Ascending aorta (tissue), 2 donors: Measurements from ENCODE around the gene EML4. TPM values are rescaled to one million over a fixed set of nuclear protein-coding genes. Genes with fewer than 3 reads are reported as not detected.

ENCODE experiments used
- DNase-seq, 2 donors: peaks; one replicate each; pipeline ENCODE4 v3.0.0-alpha.2; 2019; ENCODE audit warnings: low spot score in 2 of 2
- H3K27ac ChIP-seq, 2 donors: fragments of 200-600 bp; sonication (generic); one replicate each; pipeline ENCODE4 v1.5.1; 2016 to 2017; ENCODE audit warnings: mild to moderate bottlenecking in 1 of 2
- H3K27me3 ChIP-seq: fragments of 200-600 bp; sonication (generic); one replicate; pipeline ENCODE4 v1.5.1; 2017
- H3K36me3 ChIP-seq, 2 donors: fragments of 200-600 bp; sonication (generic); one replicate each; pipeline ENCODE4 v1.5.1; 2016
- H3K4me1 ChIP-seq, 2 donors: fragments of 200-600 bp; sonication (generic); one replicate each; pipeline ENCODE4 v1.5.1; 2016 to 2017; ENCODE audit warnings: mild to moderate bottlenecking in 1 of 2
- H3K4me3 ChIP-seq, 2 donors: fragments of 200-600 bp; sonication (generic); one replicate each; pipeline ENCODE4 v1.5.1; 2016 to 2017; ENCODE audit warnings: mild to moderate bottlenecking in 1 of 2
- H3K9me3 ChIP-seq, 2 donors: fragments of 200-600 bp; sonication (generic); one replicate each; pipeline ENCODE4 v1.5.1; 2016
- CTCF ChIP-seq, 3 experiments: fragments of 200-600 bp in 2 of 3; fragments of 450-650 bp in 1 of 3; sonication (generic) in 2 of 3; IDR thresholded peaks; one replicate each; pipeline ENCODE4 v1.5.1; 2016 to 2019; ENCODE audit warnings: antibody characterized with exemption in 3 of 3, mild to moderate bottlenecking in 1 of 3, moderate library complexity in 1 of 3
- intact Hi-C: fragments of 100-400 bp; cut with DNase I; formaldehyde crosslinking; loops from one replicate; pipeline ENCODE4 v1.15.1; 2023
- total RNA-seq: library from RNA; depleted of rRNA; stranded (reverse); fragments of >200 nt; gene quantifications from one replicate; pipeline ENCODE4 v1.1.0, GENCODE V29; 2016

Gene EML4
- total RNA-seq, 1 donor from 2014 or later = 25.2 TPM

DNA sequence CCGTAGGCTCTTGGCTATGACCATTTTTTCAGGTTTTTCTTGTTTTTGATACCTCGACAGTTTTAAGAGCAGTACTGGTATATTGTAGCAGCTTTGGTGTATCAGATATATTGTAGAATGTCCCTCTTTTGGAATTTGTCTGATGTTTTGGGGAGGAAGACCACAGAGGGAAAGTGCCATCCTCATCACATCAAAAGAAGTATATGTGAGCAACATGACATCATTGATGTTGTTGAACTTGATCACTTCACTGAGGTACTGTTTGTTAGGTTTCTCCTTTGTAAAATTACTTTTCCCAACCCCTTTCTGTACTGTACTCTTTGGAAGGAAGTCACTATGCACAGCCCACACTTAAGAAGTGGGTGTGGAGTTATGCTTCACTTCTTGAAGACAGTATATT, 41.0 kb downstream of the EML4 start:
- Histone ChIP-seq H3K4me3 (no peak overlapping the region), H3K27ac (no peak overlapping the region), H3K27me3 (no peaks in the 10 kb centered on the region), H3K36me3 (no peaks in the 10 kb centered on the region), H3K4me1 (peaks cover 0 to 3% of the 10 kb centered on the region in 2 donors), H3K9me3 (no peaks in the 10 kb centered on the region)
- intact Hi-C loops = no loop called here
- DNase-seq = no peak
- no peak for TF ChIP-seq CTCF (IDR thresholded peaks at IDR 0.05)

- no peak for DNase-seq
- Histone ChIP-seq H3K36me3 (no peaks in the 10 kb centered on the region), H3K9me3 (no peaks in the 10 kb centered on the region), H3K27ac (no peak overlapping the region), H3K27me3 (no peaks in the 10 kb centered on the region), H3K4me3 (no peak overlapping the region), H3K4me1 (no peaks in the 10 kb centered on the region)
- intact Hi-C loops = no loop called here
- TF ChIP-seq CTCF (IDR thresholded peaks at IDR 0.05) = no peak
Measured at GRCh38 chr2:42211291-42211690, 42.1 kb downstream of the EML4 start.

GRCh38 chr2:42214669-42215068, 45.5 kb downstream of the EML4 start:
- TF ChIP-seq CTCF (IDR thresholded peaks at IDR 0.05) = no peak
- peaks cover 0 to 5% of the 10 kb centered on the region in 2 donors for H3K4me1 ChIP-seq
- intact Hi-C loops = no loop called here

GRCh38 chr2:42216694-42217093, 47.5 kb downstream of the EML4 start:
- no peak for DNase-seq
- TF ChIP-seq CTCF (IDR thresholded peaks at IDR 0.05) = no peak
- no peaks in the 10 kb centered on the region for H3K9me3 ChIP-seq
- H3K27ac ChIP-seq = no peak overlapping the region
- H3K36me3 ChIP-seq = no peaks in the 10 kb centered on the region
- intact Hi-C loops = no loop called here
- no peaks in the 10 kb centered on the region for H3K27me3 ChIP-seq
- H3K4me1 ChIP-seq = peaks cover 0 to 5% of the 10 kb centered on the region in 2 donors
- no peak overlapping the region for H3K4me3 ChIP-seq

More at GRCh38 chr2:42214669-42215068, 45.5 kb downstream of the EML4 start:
- no peak overlapping the region for H3K4me3 ChIP-seq
- no peaks in the 10 kb centered on the region for H3K9me3 ChIP-seq
- no peaks in the 10 kb centered on the region for H3K36me3 ChIP-seq
- H3K27ac ChIP-seq = no peak overlapping the region
- H3K27me3 ChIP-seq = no peaks in the 10 kb centered on the region
- DNase-seq = no peak

- intact Hi-C loops = no loop called here
- Histone ChIP-seq H3K27ac (no peak overlapping the region), H3K9me3 (no peaks in the 10 kb centered on the region), H3K36me3 (no peaks in the 10 kb centered on the region), H3K27me3 (no peaks in the 10 kb centered on the region), H3K4me1 (peaks cover 0 to 5% of the 10 kb centered on the region in 2 donors), H3K4me3 (no peak overlapping the region)
- DNase-seq = no peak
- no peak for TF ChIP-seq CTCF (IDR thresholded peaks at IDR 0.05)
Measured at GRCh38 chr2:42217307-42217706, 48.2 kb downstream of the EML4 start.

DNA sequence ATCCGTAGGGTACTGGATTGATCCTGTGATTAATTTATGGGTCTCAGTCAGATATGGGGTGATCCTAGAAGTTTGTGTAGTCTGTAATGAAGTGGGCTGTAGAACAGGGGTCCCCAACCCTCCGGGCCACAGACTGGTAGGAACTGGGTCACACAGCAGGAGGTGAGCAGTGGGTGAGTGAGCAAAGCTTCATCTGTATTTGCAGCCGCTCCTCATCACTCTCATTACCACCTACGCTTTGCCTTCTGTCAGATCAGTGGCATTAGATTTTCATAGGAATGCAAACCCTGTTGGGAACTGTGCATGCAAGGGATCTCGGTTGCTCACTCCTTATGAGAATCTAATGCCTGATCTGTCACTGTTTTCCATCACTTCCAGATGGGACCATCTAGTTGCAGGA, 48.8 kb downstream of the EML4 start:
- intact Hi-C loops = no loop called here
- no peak overlapping the region for H3K27ac ChIP-seq
- no peaks in the 10 kb centered on the region for H3K36me3 ChIP-seq
- no peak for TF ChIP-seq CTCF (IDR thresholded peaks at IDR 0.05)
- peaks cover 0 to 5% of the 10 kb centered on the region in 2 donors for H3K4me1 ChIP-seq
- H3K4me3 ChIP-seq = no peak overlapping the region
- DNase-seq = no peak
- no peaks in the 10 kb centered on the region for H3K9me3 ChIP-seq
- no peaks in the 10 kb centered on the region for H3K27me3 ChIP-seq
